Hepatocyte (in vitro differentiated cells): Measurements from ENCODE around the gene RCCD1.

Experiments
- CTCF ChIP-seq: fragments of 200-600 bp; sonication (generic); IDR thresholded peaks from 2 replicates; pipeline ENCODE4 v1.5.1; 2016; ENCODE audit warnings: antibody characterized with exemption, mild to moderate bottlenecking; ENCODE audit not compliant: poor library complexity
- EZH2 ChIP-seq: fragments of 200-600 bp; sonication (generic); IDR thresholded peaks from 2 replicates; pipeline ENCODE4 v1.6.1; 2016; ENCODE audit warnings: antibody characterized with exemption, mild to moderate bottlenecking, borderline replicate concordance

- TF ChIP-seq CTCF (no peak), EZH2 (no peak)
These were observed 19.5 kb upstream of the RCCD1 start, which contains the start of gene UNC45A for GRCh38 chr15:90934949-90935751.
